NCI-H128 (cell line): ENCODE measurements around the gene CAND2.

Experiments used
- DNase-seq: peaks from one replicate; lab custom pipeline; 2025; ENCODE audit not compliant: unreplicated experiment; lab: John Stamatoyannopoulos, UW

Gene CAND2

DNA sequence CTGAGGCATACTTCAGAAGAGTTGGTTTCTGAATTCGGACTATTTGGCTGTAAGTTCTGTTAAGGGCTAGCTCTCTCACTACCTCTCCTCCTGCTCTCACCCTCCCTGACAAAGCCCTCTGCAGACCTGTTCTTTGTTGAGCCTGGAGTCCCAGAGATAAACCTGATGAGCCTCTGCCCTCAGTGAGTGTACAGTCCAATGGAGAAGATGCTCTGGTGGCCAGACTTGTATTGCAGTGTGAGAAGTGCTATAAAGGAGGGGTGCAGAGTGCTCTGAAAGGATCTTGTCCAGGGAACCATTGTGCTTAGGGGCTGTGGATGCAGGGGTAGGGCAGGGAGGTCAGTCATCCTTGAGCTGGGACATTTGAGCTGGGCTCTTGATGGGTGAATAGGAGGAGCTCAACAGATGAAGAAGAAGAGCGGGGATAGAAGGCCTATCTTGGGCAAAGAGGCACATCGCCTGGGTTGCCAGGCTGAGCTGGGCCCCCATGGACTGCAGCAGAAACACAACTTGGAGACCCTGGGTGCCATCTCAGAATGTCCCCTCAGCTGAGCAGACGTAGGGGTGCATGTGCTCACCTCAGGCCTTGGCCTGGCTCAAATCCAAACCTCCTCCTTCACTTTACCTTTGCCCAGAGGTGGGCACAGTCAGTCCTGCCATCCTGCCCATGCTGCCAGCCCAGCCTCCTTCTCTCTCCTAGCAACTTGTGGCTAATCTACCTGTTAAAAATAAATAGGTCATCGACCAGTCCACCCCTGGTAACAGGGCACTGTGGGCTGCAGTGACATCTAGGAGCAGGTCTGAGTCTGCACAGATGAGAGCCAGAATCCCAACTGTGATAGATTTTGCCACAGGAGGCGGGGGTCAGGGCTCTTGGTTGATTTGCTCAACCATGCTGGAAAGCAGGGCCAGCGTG, 3.3 kb downstream of the CAND2 start:
- DNase-seq, result no peak

DNA sequence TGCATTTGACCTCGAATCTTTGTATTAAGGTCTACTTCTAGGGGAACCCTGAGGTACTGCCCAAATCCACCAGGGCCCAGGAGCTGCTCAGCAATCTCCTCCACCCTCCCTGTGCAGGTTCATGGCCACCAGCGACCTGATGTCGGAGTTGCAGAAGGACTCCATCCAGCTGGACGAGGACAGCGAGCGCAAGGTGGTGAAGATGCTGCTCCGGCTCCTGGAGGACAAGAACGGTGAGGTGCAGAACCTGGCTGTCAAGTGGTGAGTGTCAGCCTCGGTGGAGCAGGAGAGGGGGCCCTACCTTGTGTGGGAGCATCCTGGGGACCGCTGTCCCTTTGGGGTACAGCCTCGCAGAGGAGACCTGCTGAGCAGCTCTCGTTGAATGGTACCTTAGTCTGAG, 6.9 kb downstream of the CAND2 start:
- DNase-seq, result no peak

DNA sequence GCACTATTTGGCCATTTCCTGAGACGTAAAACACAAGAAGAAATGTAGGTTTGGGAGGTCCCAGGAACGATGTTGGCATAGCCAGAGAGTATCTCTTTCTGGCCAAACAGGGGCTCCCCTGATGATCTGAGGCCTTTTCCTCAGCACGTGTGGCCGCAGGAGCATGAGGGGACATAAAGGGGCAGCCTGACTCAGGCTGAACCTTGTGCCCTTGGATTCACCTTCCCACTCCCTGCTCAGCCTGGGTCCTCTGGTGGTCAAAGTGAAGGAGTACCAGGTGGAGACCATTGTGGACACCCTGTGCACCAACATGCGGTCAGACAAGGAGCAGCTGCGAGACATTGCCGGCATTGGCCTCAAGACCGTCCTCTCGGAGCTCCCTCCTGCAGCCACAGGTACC, 10.6 kb downstream of the CAND2 start:
- no peak for DNase-seq

DNA sequence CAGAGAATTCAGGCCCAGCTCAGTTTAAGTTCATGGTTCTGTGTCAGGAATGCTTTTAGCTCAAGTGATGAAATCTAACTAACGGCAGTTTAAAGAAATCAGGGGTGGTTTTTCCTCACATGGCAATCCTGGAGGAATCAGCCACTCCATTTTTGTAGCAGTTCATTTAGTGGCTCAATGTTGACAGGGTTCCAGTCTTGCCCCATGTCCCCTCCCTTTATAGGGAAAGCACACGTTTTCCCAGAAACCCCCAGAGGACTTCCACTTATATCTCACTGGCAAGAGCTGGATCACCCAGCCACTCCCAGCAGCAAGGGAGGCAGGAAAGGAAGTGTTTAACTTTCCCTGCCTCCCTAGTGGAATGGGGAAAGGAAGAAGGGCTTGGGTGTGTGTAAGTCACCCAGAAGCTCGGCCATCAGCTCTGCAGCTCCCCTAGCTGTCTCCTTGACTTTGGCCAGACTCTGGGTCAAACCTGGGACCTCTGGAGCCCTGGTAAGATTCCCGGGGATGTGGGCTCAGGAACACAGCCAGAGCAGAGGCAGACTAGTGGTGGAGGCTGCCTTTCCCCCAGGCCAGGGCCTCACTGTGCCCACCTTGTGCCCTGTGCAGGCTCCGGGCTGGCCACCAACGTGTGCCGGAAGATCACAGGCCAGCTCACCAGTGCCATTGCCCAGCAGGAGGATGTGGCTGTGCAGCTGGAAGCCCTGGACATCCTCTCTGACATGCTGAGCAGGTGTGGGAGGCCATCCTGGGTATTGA, 11.3 kb downstream of the CAND2 start:
- no peak for DNase-seq

DNA sequence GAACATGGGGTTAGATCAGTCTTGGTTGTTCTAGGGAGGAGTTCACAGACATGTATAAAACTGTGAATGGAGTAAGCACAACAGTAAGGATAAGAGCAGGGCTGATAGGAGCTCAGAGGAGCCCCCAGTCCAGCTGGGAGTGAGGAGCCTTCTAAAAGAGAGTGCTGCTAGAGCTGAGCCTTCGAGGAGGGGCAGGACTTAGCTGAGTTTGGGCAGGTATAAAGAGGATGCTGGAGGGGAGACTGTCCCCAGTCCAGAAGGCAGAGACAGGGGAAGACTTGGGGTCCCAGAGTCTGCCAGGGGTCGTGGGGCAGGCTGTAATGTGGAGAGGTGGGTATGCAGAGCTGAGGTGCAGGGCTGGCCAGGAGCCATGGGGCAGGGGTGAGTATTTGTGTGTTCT, 12.1 kb downstream of the CAND2 start:
- DNase-seq, result no peak

DNA sequence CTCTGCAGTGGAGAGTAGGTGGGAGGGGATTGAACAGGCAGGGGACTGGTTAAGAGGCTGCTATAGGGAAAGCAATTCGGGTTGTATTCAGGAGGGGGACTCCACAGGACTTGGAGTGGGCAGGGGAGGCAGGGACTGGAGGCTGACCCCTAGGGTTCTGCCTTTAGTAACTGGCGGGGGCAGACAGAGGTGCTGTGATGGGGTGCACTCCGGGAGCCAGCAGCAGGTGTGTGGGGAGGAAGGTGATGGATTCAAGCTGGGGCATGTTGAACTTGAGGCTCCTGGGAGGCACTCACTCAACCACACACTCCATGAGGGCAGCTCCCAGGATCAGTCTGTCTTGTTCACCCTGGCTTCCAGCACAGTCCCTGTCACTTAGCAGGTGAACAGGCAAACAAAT, 12.5 kb downstream of the CAND2 start:
- no peak for DNase-seq

DNA sequence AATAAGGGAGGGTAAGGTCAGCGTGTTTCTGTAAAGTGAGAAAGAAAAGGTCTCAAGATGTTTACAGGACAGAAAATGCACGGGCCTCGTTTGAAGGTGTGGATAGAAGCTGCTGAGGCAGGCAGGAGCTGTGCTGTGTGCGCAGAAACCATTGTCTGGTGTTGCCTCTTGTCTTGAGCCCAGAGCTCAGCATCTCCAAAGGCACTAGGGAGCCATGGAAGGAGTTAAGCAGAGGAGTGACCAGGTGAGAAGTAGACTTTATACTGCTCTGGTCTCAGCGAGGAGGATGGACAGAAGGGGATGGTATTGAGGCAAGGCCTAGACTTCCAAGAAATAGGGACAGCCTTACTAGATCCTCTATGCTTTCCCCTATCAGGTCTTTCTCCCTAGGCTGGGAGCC, 13.0 kb downstream of the CAND2 start:
- no peak for DNase-seq

DNA sequence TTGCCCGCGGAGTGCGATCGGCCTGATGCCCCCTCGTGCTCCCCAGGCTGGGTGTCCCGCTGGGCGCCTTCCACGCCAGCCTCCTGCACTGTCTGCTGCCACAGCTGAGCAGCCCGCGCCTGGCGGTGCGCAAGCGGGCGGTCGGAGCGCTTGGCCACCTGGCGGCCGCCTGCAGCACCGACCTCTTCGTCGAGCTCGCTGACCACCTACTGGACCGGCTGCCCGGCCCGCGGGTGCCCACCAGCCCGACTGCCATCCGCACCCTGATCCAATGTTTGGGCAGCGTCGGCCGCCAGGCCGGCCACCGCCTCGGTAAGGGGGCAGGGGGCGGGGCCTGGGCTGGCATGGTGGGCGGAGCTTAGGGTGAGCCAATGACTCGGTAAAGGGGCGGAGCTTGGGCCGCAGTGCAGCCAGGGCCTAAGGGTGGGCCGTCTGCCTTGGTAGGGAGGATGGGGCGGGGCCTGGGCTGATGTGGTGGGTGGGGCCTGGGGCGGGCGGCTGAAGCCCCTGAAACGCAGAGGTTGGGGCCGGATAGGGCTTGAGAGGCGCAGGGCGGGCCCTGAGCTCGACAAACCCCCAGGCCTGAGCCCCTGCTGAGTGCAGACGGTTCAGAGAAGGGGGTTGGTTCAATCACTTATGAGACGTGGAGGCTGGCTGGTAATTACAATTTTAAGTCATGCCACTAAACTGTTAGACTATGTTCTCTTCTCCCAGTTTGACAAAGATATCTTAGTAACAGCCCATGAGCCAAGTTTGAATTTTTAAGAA, 13.7 kb downstream of the CAND2 start:
- peak; percentile 47 for DNase-seq

DNA sequence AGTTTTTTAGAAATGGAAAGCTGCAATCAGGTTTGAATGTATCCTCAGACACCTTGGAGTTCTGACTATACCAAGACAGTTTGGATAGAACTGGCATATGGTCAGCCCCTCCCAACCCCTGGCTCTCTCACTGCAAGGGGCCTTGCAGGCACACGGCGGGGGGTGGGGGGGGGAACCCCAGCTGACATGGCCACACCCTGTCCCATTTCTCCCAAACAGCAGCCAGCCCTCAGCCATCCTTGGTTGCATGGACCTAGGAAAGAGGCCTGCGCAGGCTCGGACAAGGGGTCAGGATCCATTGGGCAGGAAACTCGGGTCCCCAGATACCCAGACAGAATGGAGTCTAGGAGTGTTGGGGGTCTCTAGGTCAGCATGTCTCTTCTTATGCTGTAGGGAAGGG, 14.5 kb downstream of the CAND2 start:
- DNase-seq, result no peak

DNA sequence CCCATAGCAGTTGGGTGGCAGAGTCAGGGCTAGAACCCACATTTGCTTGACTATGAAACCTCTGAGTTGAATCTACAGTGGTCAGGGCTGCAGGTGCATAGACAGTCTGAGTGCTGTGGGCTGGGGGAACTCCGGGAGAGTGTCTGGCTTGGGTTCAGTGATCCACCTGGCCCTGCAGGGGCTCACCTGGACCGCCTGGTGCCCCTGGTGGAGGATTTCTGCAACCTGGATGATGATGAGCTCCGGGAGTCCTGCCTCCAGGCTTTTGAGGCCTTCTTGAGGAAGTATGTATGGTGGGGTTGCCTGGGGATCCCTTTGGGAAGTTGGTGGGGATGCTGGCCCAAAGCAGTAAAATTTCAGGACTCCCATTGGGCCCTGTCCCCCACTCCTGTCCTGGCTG, 16.3 kb downstream of the CAND2 start:
- no peak for DNase-seq

DNA sequence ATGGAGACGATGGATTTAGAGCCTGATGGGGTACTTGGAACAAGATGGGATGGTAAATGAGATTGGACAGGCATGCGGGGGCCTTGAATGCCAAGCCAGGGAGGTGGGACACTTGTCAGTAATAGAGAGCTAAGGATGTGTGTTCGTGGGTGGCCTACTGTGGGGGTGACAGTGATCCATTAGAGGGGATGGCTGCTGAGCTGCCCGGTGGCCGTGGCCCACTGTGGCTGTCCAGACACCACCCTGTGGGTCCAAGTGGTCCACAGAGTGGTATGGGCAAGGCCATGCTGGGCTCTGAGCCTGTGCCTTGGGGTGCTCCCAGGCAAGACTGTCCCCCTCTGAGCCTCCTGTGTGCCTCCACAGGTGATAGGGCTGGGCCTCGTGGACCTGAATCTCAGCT, 17.5 kb downstream of the CAND2 start:
- no peak for DNase-seq

DNA sequence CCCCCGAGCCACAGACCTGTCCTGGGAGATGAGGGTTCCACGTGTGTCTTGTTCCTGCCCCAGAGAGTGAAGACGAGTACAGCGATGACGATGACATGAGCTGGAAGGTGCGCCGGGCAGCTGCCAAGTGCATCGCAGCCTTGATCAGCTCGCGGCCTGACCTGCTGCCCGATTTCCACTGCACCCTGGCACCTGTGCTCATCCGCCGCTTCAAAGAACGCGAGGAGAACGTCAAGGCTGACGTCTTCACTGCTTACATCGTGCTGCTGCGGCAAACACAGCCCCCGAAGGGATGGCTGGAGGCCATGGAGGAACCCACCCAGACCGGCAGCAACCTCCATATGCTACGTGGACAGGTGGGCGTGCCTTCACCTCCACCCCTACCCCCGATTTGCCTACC, 18.6 kb downstream of the CAND2 start:
- DNase-seq, result no peak

DNA sequence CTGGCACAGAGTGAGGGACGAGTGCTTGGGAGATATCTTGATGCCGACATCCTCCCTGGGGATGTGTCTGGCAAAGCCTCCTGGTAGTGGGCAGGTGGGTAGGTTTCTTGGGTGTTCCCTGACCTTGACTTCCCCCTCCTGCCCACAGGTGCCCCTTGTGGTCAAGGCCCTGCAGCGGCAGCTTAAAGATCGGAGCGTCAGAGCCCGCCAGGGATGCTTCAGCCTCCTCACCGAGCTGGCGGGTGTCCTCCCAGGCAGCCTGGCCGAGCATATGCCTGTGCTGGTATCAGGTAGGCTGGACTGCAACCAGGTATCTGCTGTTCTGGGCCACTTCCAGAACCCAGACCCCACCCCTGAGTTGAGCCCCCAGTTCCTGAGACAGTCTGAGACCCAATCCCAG, 19.2 kb downstream of the CAND2 start:
- no peak for DNase-seq

DNA sequence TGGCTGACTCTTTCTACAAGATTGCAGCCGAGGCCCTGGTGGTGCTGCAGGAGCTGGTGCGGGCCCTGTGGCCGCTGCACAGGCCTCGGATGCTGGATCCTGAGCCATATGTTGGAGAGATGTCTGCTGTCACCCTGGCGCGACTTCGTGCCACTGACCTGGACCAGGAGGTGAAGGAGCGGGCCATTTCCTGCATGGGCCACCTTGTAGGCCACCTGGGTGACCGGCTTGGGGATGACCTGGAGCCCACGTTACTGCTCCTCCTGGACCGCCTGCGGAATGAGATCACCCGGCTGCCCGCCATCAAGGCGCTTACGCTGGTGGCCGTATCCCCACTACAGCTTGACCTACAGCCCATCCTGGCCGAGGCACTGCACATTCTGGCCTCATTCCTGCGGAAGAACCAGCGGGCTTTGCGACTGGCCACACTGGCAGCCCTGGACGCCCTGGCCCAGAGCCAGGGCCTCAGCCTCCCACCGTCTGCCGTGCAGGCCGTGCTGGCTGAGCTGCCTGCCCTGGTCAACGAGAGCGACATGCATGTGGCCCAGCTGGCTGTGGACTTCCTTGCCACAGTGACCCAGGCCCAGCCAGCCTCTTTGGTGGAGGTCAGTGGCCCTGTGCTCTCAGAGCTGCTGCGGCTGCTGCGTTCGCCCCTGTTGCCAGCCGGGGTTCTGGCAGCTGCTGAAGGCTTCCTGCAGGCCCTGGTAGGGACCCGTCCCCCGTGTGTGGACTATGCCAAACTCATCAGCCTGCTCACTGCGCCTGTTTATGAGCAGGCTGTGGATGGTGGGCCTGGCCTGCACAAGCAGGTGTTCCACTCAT, 20.3 kb downstream of the CAND2 start:
- DNase-seq, result no peak

DNA sequence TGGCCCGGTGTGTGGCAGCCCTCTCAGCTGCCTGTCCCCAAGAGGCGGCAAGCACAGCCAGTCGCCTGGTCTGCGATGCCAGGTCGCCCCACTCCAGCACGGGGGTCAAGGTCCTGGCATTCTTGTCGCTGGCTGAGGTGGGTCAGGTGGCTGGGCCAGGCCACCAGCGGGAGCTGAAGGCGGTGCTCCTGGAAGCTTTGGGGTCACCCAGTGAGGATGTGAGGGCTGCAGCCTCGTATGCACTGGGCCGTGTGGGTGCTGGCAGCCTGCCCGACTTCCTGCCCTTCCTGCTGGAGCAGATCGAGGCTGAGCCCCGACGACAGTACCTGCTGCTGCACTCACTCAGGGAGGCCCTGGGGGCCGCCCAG, 20.8 kb downstream of the CAND2 start:
- no peak for DNase-seq

DNA sequence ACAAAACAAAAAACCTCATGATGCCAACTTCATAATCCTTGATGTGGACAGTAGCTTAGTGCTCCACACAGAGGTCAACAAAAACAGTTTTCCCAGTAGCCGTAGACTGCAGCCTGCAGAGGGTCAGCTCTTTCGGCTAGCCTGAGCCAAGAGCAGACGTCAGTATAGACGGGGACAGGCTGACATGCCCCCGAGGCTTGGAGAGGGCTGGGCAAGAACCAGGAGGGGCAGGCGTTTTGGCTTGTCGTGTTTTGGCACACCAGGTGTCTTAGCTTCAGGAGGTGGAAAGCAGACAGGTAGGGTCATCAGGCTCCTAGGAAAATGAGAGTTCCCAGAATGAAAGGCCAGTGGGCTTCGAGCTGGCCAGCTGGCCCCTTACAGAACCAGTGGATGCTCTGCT, 21.8 kb downstream of the CAND2 start:
- no peak for DNase-seq

DNA sequence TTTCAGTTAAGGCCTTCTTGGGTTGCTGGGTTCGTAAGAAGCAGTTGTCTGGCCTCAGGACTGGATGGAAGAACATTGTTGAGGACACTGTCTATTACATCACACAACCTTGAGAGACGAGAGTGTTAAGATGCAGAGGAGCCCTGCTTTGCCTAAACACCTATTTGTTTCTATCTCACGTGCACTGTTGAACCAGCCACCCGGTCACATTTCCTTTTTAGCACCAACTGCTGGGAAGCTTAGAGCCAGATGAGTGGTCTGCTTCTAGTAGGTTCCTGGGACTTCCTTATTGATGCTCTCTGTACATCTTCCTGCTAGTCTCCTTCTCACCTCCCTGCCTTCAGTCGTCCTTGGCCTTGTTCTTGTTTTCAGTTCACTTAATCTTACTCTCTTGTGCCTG, 22.3 kb downstream of the CAND2 start:
- DNase-seq, result no peak

DNA sequence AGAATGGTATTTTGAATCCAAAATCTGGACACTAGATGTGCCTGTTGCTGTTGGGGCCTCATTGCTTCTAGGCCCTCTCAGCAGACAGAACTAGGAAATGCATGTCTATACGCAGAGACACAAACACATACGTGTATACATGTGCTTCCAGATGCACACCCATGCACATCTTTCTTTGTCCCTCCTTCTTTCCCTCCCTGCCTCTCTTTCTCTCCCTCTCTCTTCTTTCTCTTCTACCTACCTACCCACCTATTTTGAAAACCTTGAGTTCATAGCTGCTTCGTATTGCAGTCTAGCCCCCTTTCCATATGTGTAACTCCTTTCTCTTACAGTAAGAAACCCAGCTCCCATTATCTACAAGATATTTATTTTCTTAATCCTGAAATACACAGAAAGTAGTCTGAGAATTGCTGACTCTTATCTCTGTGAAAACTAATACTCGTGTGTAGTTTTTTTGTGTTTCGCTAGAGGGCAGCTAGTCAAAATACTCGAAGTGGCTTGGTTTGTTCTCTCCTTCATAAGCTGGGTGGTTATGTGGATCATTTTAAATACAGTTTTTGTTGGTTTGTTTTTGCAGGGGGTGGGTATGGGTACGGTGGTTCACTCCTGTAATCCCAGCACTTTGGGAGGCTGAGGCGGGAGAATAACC, 26.4 kb downstream of the CAND2 start:
- DNase-seq, result no peak

DNA sequence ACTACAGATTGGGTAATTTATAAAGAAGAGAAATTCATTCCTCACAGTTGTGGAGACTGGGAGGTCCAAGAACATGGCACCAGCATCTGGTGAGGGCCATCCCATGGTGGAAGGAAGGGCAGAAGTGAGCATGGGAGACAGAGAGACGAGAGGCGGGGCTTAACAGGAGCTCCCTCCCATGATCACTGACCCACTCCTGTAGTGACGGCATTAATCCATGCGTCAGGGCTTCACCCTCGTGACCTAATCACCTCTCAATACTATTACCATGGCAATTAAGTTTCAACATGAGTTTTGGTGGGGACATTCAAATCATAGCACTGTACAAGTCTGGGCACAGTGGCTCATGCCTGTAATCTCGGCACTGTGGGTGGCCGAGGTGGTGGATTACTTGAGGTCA, 27.8 kb downstream of the CAND2 start:
- DNase-seq, result no peak

DNA sequence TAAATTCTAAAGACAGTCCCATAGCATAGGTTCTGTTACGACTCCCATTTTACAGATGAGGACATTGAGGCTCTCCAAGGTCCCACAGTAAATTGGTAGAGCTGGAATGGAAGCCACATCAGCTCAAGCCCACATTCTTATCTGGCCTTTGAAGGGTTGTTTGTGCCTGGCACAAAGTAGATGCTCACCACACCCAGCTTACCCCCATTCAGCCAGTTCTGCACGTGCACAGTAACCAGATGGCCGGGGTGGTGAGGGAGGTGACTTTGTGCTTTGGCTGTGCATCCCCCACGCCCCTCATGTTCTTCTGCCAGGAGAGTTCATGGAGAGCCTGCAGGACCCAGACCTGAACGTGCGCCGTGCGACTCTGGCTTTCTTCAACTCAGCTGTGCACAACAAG, 28.7 kb downstream of the CAND2 start:
- DNase-seq, result no peak
